MM.1S (cell line): ENCODE results near the gene MON2.

ENCODE experiments used
- DNase-seq: peaks from one replicate; pipeline ENCODE4 v3.0.0-alpha.2; 2015
- H2AFZ ChIP-seq: fragments of 300-600 bp; sonication (generic); 2 replicates; pipeline ENCODE4 v1.6.0; 2016; ENCODE audit warnings: antibody characterized with exemption, low read length
- H3F3A ChIP-seq: fragments of 300-600 bp; sonication (generic); 2 replicates; pipeline ENCODE4 v1.6.1; 2016; ENCODE audit warnings: mild to moderate bottlenecking, antibody characterized with exemption, low read length, moderate library complexity, mixed read lengths; ENCODE audit not compliant: insufficient read depth
- H3K27ac ChIP-seq: fragments of 300-600 bp; sonication (generic); 2 replicates; pipeline ENCODE4 v1.5.1; 2016; ENCODE audit warnings: mild to moderate bottlenecking, low read length
- H3K27me3 ChIP-seq: fragments of 300-600 bp; sonication (generic); replicated peaks from 2 replicates; pipeline ENCODE4 v1.6.0; 2016; ENCODE audit warnings: low read length; ENCODE audit not compliant: insufficient read depth
- H3K36me3 ChIP-seq: fragments of 300-600 bp; sonication (generic); replicated peaks from 2 replicates; pipeline ENCODE4 v1.6.1; 2016; ENCODE audit warnings: mild to moderate bottlenecking, low read length, mixed read lengths; ENCODE audit not compliant: insufficient read depth
- H3K4me1 ChIP-seq: fragments of 300-600 bp; sonication (generic); 2 replicates; pipeline ENCODE4 v1.6.1; 2016; ENCODE audit warnings: low read length, mixed read lengths
- H3K4me2 ChIP-seq: fragments of 300-600 bp; sonication (generic); 2 replicates; pipeline ENCODE4 v1.6.0; 2016; ENCODE audit warnings: low read depth, low read length
- H3K4me3 ChIP-seq: fragments of 300-600 bp; sonication (generic); 2 replicates; pipeline ENCODE4 v1.5.1; 2016; ENCODE audit warnings: low read length, mixed read lengths
- H3K79me2 ChIP-seq: fragments of 300-600 bp; sonication (generic); 2 replicates; pipeline ENCODE4 v1.6.1; 2016; ENCODE audit warnings: mixed run types, low read length, mixed read lengths
- H3K9ac ChIP-seq: fragments of 300-600 bp; sonication (generic); 2 replicates; pipeline ENCODE4 v1.6.1; 2016; ENCODE audit warnings: low read length, mixed read lengths
- H3K9me2 ChIP-seq: fragments of 300-600 bp; sonication (generic); replicated peaks from 2 replicates; pipeline ENCODE4 v1.6.1; 2016; ENCODE audit warnings: mild to moderate bottlenecking, low read length, mixed read lengths; ENCODE audit not compliant: insufficient read depth
- H3K9me3 ChIP-seq: fragments of 300-600 bp; sonication (generic); replicated peaks from 2 replicates; pipeline ENCODE4 v1.6.1; 2016; ENCODE audit warnings: mild to moderate bottlenecking, low read length, mixed read lengths; ENCODE audit not compliant: insufficient read depth
- H4K20me1 ChIP-seq: fragments of 300-600 bp; sonication (generic); 2 replicates; pipeline ENCODE4 v1.6.1; 2016; ENCODE audit warnings: mild to moderate bottlenecking, low read length, moderate library complexity, mixed read lengths; ENCODE audit not compliant: insufficient read depth
- EZH2 ChIP-seq: fragments of 300-600 bp; sonication (generic); optimal IDR thresholded peaks from 2 replicates; pipeline ENCODE3; 2017; ENCODE audit warnings: low read depth, mild to moderate bottlenecking, antibody characterized with exemption, low read length, mixed read lengths
- EZH2phosphoT487 ChIP-seq: fragments of 300-600 bp; sonication (generic); IDR thresholded peaks from 2 replicates; pipeline ENCODE4 v1.6.1; 2018; ENCODE audit warnings: antibody characterized with exemption, low read length
- TF ChIP-seq, protein P1 (sequence below): fragments of 300-600 bp; sonication (generic); IDR thresholded peaks from 2 replicates; pipeline ENCODE4 v1.5.1; 2016; ENCODE audit warnings: antibody characterized with exemption, low read length, mixed read lengths

The MON2 gene

DNA sequence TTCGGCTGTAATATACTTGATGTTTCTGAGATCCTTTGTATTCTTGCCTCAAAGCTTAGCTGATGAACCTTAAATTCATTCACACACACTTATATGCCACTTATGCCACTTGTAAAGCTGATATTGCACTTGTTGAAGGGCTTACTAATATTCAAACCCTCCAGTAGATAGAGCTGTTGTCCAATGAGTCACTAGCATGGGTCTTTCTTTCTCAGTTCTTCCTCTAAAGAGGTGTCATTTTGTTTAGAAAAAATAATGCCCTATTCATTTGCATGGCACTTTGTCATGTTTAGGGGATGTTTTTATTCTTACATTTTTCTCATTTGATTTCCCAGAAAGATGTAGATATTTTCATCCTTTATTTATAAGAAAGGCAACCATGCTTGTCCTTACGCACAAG, 56.4 kb downstream of the MON2 start:
- Histone ChIP-seq H3F3A (peaks cover 5% of the 10 kb centered on the region; the same call in 1 of the 2 replicates), H3K9ac (no peak overlapping the region), H3K79me2 (no peaks in the 10 kb centered on the region), H3K9me3 (no peaks in the 10 kb centered on the region), H4K20me1 (no peaks in the 10 kb centered on the region), H2AFZ (no peak overlapping the region), H3K27me3 (no peaks in the 10 kb centered on the region), H3K4me3 (no peak overlapping the region), H3K4me2 (no peak overlapping the region), H3K9me2 (no peaks in the 10 kb centered on the region), H3K36me3 (no peaks in the 10 kb centered on the region; the same call in 1 of the 2 replicates), H3K4me1 (peaks cover 24% of the 10 kb centered on the region; the same call in 1 of the 2 replicates), H3K27ac (no peak overlapping the region)
- no peak for DNase-seq
- no peak for TF ChIP-seq EZH2phosphoT487
- TF ChIP-seq, protein P1, sequence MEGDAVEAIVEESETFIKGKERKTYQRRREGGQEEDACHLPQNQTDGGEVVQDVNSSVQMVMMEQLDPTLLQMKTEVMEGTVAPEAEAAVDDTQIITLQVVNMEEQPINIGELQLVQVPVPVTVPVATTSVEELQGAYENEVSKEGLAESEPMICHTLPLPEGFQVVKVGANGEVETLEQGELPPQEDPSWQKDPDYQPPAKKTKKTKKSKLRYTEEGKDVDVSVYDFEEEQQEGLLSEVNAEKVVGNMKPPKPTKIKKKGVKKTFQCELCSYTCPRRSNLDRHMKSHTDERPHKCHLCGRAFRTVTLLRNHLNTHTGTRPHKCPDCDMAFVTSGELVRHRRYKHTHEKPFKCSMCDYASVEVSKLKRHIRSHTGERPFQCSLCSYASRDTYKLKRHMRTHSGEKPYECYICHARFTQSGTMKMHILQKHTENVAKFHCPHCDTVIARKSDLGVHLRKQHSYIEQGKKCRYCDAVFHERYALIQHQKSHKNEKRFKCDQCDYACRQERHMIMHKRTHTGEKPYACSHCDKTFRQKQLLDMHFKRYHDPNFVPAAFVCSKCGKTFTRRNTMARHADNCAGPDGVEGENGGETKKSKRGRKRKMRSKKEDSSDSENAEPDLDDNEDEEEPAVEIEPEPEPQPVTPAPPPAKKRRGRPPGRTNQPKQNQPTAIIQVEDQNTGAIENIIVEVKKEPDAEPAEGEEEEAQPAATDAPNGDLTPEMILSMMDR, result peak; percentile 18; the same call in 1 of the 2 replicates
- TF ChIP-seq EZH2, result no peak

DNA sequence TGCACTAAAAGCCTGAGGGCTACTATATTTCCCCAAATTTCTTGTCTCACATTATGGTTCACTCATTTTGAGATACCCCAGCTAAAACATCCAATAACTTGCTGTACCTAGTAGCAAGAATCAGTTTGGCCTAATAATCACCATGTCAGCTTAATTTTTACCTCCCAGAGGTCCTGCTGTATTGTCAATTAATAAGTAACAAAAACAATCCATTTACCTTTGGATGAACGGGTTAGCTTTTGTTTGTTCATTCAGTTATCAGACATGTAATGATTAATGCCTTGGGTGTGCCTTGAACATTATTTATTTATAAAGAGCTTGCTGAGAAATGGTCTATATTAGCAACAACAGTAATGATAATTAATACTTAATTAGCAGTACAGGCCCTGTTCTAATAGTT, 57.0 kb downstream of the MON2 start:
- Histone ChIP-seq H3K27ac (no peak overlapping the region), H3K36me3 (no peaks in the 10 kb centered on the region; the same call in 1 of the 2 replicates), H3F3A (peaks cover 5% of the 10 kb centered on the region; the same call in 1 of the 2 replicates), H3K4me2 (no peak overlapping the region), H3K4me3 (no peak overlapping the region), H3K9me2 (no peaks in the 10 kb centered on the region), H3K9me3 (no peaks in the 10 kb centered on the region), H3K79me2 (no peaks in the 10 kb centered on the region), H4K20me1 (no peaks in the 10 kb centered on the region), H3K27me3 (no peaks in the 10 kb centered on the region), H2AFZ (no peak overlapping the region), H3K9ac (no peak overlapping the region), H3K4me1 (peaks cover 24% of the 10 kb centered on the region; the same call in 1 of the 2 replicates)
- TF ChIP-seq, protein P1, result no peak
- TF ChIP-seq EZH2phosphoT487 (no peak), EZH2 (no peak)
- no peak for DNase-seq

DNA sequence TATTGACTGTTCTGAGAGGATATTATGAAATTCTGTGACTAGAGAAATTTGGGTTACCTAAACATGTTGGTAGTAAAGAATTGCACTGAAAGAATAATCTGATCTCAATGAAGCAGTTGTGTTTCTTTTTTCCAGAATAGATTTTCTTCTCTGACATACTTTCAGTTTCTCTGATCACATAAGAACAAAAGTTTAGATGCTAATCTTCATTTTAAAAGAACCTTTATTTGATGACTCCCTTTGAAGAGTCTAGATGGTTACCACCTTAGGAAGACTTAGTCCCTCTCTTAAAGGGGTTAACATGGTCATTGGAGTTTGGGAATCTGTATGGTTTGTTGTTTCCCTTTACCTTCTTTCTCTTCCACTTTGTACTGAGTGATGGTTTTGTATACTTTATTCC, 58.6 kb downstream of the MON2 start:
- TF ChIP-seq EZH2phosphoT487, result no peak
- TF ChIP-seq, protein P1, result no peak
- TF ChIP-seq EZH2, result no peak
- no peaks in the 10 kb centered on the region for H3K79me2 ChIP-seq
- no peak overlapping the region for H3K9ac ChIP-seq
- H3F3A ChIP-seq, result peaks cover 5% of the 10 kb centered on the region; the same call in 1 of the 2 replicates
- H3K27me3 ChIP-seq, result no peaks in the 10 kb centered on the region
- H3K4me2 ChIP-seq, result peak overlapping the region; percentile 45; the same call in 1 of the 2 replicates
- no peaks in the 10 kb centered on the region; the same call in 1 of the 2 replicates for H3K36me3 ChIP-seq
- DNase-seq, result peak; percentile 33
- H3K27ac ChIP-seq, result peak overlapping the region; percentile 37; the same call in 1 of the 2 replicates
- H3K4me1 ChIP-seq, result peaks cover 24% of the 10 kb centered on the region; the same call in 1 of the 2 replicates
- no peaks in the 10 kb centered on the region for H3K9me2 ChIP-seq
- H3K4me3 ChIP-seq, result no peak overlapping the region
- H2AFZ ChIP-seq, result no peak overlapping the region
- no peaks in the 10 kb centered on the region for H4K20me1 ChIP-seq
- no peaks in the 10 kb centered on the region for H3K9me3 ChIP-seq
